B cell (primary cell): ENCODE results near the gene TCIRG1. TPM values are rescaled to one million over a fixed set of nuclear protein-coding genes. Genes with fewer than 3 reads are reported as not detected.

ENCODE experiments used
- ATAC-seq: fragments of 200-7000 bp; cut with Tn5 transposase; one replicate; pipeline ENCODE4 v1.10.0; 2021; ENCODE audit warnings: low read depth, mild to moderate bottlenecking, moderate number of reproducible peaks, moderate library complexity
- CTCF ChIA-PET: fragments of 350-600 bp; sonication (Branson Sonifier 250); formaldehyde crosslinking; loops from one replicate; lab custom pipeline; 2021; ENCODE audit warnings: antibody characterized with exemption, inconsistent platforms; lab: Charles Lee
- POLR2A ChIA-PET: fragments of 350-600 bp; sonication (Branson Sonifier 250); formaldehyde crosslinking; loops from one replicate; lab custom pipeline; 2021; ENCODE audit warnings: antibody characterized with exemption; lab: Charles Lee
- DNase-seq: peaks from one replicate; pipeline ENCODE4 v3.0.0; 2013
- H2AFZ ChIP-seq: 2 replicates; pipeline ENCODE4 v1.6.1; 2012; ENCODE audit warnings: mild to moderate bottlenecking, low read depth, low read length; ENCODE audit not compliant: insufficient read depth, poor library complexity, severe bottlenecking
- H3K27ac ChIP-seq, 2 donors: 1 replicate in 1 of 2; 2 replicates in 1 of 2; pipeline ENCODE4 v1.5.1; 2012 to 2013; ENCODE audit warnings: low read length in 2 of 2, mild to moderate bottlenecking in 2 of 2, moderate library complexity in 1 of 2
- H3K27me3 ChIP-seq, 4 experiments: fragments of 200-600 bp in 1 of 4; sonication (generic) in 1 of 4; replicated peaks in 1 of 4; 1 replicate in 2 of 4; 2 replicates in 2 of 4; pipeline versions ENCODE4 v1.6.1 to v1.7.0; 2013 to 2016; ENCODE audit warnings: low read length in 3 of 4, mild to moderate bottlenecking in 2 of 4, mixed read lengths in 1 of 4, moderate library complexity in 1 of 4; ENCODE audit not compliant: insufficient read depth in 4 of 4, control insufficient read depth in 3 of 4; ENCODE audit errors: control extremely low read depth in 1 of 4
- H3K36me3 ChIP-seq, 2 experiments: replicated peaks in 1 of 2; 1 replicate in 1 of 2; 2 replicates in 1 of 2; pipeline versions ENCODE4 v1.6.1 to v1.7.1; 2013; ENCODE audit warnings: low read length in 1 of 2; ENCODE audit not compliant: insufficient read depth in 2 of 2, control insufficient read depth in 1 of 2; ENCODE audit errors: control extremely low read depth in 1 of 2, extremely low read depth in 1 of 2
- H3K4me1 ChIP-seq, 2 donors: fragments of 200-600 bp in 1 of 2; sonication (generic) in 1 of 2; 1 replicate in 1 of 2; 2 replicates in 1 of 2; pipeline versions ENCODE4 v1.5.1 to v1.6.1; 2013 to 2017; ENCODE audit warnings: low read length in 2 of 2; ENCODE audit not compliant: control insufficient read depth in 2 of 2, insufficient read depth in 2 of 2
- H3K4me2 ChIP-seq: replicated peaks from 2 replicates; pipeline ENCODE3; 2012; ENCODE audit warnings: mild to moderate bottlenecking, low read depth, low read length; ENCODE audit not compliant: poor library complexity, severe bottlenecking
- H3K4me3 ChIP-seq, 5 experiments: fragments of 200-600 bp in 1 of 5; sonication (generic) in 1 of 5; 1 replicate in 3 of 5; 2 replicates in 2 of 5; pipeline versions ENCODE4 v1.5.1 to v1.7.0; 2011 to 2016; ENCODE audit warnings: low read length in 4 of 5, mild to moderate bottlenecking in 4 of 5, low read depth in 2 of 5, control low read depth in 1 of 5, moderate library complexity in 1 of 5; ENCODE audit not compliant: insufficient read depth in 1 of 5; ENCODE audit errors: control extremely low read depth in 1 of 5, extremely low read depth in 1 of 5
- H3K79me2 ChIP-seq: fragments of 200-600 bp; sonication (generic); one replicate; pipeline ENCODE4 v1.6.0; 2016; ENCODE audit warnings: low read length; ENCODE audit not compliant: control insufficient read depth, insufficient read depth
- H3K9ac ChIP-seq: fragments of 200-600 bp; sonication (generic); 2 replicates; pipeline ENCODE4 v1.6.1; 2017; ENCODE audit warnings: mild to moderate bottlenecking, low read length, moderate library complexity
- H3K9me3 ChIP-seq, 3 donors: one replicate each; pipeline versions ENCODE4 v1.6.1 to v1.7.1; 2013; ENCODE audit warnings: low read length in 2 of 3; ENCODE audit not compliant: control insufficient read depth in 2 of 3, insufficient read depth in 1 of 3; ENCODE audit errors: control extremely low read depth in 1 of 3
- H4K20me1 ChIP-seq: 2 replicates; pipeline ENCODE4 v1.6.0; 2012; ENCODE audit warnings: mild to moderate bottlenecking, low read length; ENCODE audit not compliant: insufficient read depth, control insufficient read depth, poor library complexity, severe bottlenecking
- H3K27ac Mint-ChIP-seq: one replicate; pipeline ENCODE4 v1.8.0; 2021; ENCODE audit warnings: mixed read lengths
- H3K27me3 Mint-ChIP-seq: one replicate; pipeline ENCODE4 v1.8.0; 2021; ENCODE audit warnings: mixed read lengths
- H3K4me1 Mint-ChIP-seq: one replicate; pipeline ENCODE4 v1.8.0; 2021; ENCODE audit warnings: mixed read lengths
- H3K4me3 Mint-ChIP-seq: one replicate; pipeline ENCODE4 v1.8.0; 2021; ENCODE audit warnings: mixed read lengths
- H3K9me3 Mint-ChIP-seq: one replicate; pipeline ENCODE4 v1.8.0; 2022; ENCODE audit warnings: mixed read lengths; ENCODE audit not compliant: insufficient read depth
- CTCF ChIP-seq: fragments of 200-600 bp; IDR thresholded peaks from one replicate; pipeline ENCODE4 v1.8.0; 2022; ENCODE audit warnings: antibody characterized with exemption, mild to moderate bottlenecking
- EZH2 ChIP-seq: IDR thresholded peaks from 2 replicates; pipeline ENCODE4 v1.6.1; 2012; ENCODE audit warnings: borderline replicate concordance, low read depth, mild to moderate bottlenecking, moderate library complexity, low read length; ENCODE audit not compliant: insufficient read depth, poor library complexity, severe bottlenecking
- WGBS: methylation state at CpG from one replicate; pipeline ENCODE4 v1.1.5; 2013; ENCODE audit warnings: missing lambda C conversion rate; ENCODE audit not compliant: insufficient coverage; 5-methylcytosine and 5-hydroxymethylcytosine counted together
- intact Hi-C: fragments of 100-400 bp; cut with micrococcal nuclease; formaldehyde crosslinking; loops from one replicate; pipeline ENCODE4 v1.10.0; 2022
- polyA plus RNA-seq: library from polyadenylated mRNA; depleted of rRNA; stranded (reverse); fragments of >200 nt; gene quantifications from 2 replicates; pipeline ENCODE4 v1.2.3, GENCODE V29; 2012
- total RNA-seq, 2 donors: library from RNA; stranded (reverse); fragments of 120-200 nt in 1 of 2; gene quantifications; 1 replicate in 1 of 2; 2 replicates in 1 of 2; pipeline versions ENCODE4 v1.2.3 to v1.2.4, GENCODE V29; 2013 to 2022

Gene TCIRG1
- total and polyA plus RNA-seq, 2 donors (not counting 1 experiment from before 2014, with no cell fraction given) = 305 to 725 TPM

GRCh38 chr11:68010090-68011041 is 28.5 kb upstream of the TCIRG1 start, which contains the start of gene ALDH3B1:
ALDH3B1 (plus strand) TSS chr11:68010327; CDS start chr11:68015298, 4,971 bp downstream.
- ChIA-PET CTCF (interaction anchor here (0.9 to 4.9 kb wide), 14 partner anchors 9 to 286 kb away, joined by 3 to 72 read pairs (median 4); partner anchors contain the start of gene NDUFS8), POLR2A (interaction anchor here (0.7 to 1.6 kb wide), 3 partner anchors 29 to 657 kb away, joined by 3 to 4 read pairs (median 3); partner anchors contain the start of gene POLD4)
- intact Hi-C loops = no loop called here
- Histone ChIP-seq H3K79me2 (peaks cover 25% of the 10 kb centered on the region), H3K9ac (peak within 1 kb of the TSS; percentile 48), H3K27ac (peak within 1 kb of the TSS; percentile 25 to 53), H3K36me3 (no peaks in the 10 kb centered on the region), H3K4me1 (peaks cover 45 to 59% of the 10 kb centered on the region in 2 donors), H3K4me3 (peak within 1 kb of the TSS in 4 of 5 experiments; percentile 0 to 41 (median 24)), H3K27me3 (no peaks in the 10 kb centered on the region), H3K9me3 (no peaks in the 10 kb centered on the region), H2AFZ (peak within 1 kb of the TSS; percentile 63), H4K20me1 (peaks cover 32% of the 10 kb centered on the region), H3K4me2 (peak within 1 kb of the TSS; percentile 74)
- TF ChIP-seq EZH2 = no peak
- no peak for TF ChIP-seq CTCF
- DNase-seq (peak; percentile 51), ATAC-seq (peak; percentile 76)
- H3K27me3 Mint-ChIP-seq = no peaks in the 10 kb centered on the region
- H3K9me3 Mint-ChIP-seq = no peaks in the 10 kb centered on the region
- peak within 1 kb of the TSS; percentile 86 for H3K27ac Mint-ChIP-seq
- peak within 1 kb of the TSS; percentile 76 for H3K4me3 Mint-ChIP-seq
- WGBS = 52% methylated on average over 30 of the region's 33 CpGs
- H3K4me1 Mint-ChIP-seq = peaks cover 44% of the 10 kb centered on the region
